Measurements from ENCODE around the gene MRPS5.

DNA sequence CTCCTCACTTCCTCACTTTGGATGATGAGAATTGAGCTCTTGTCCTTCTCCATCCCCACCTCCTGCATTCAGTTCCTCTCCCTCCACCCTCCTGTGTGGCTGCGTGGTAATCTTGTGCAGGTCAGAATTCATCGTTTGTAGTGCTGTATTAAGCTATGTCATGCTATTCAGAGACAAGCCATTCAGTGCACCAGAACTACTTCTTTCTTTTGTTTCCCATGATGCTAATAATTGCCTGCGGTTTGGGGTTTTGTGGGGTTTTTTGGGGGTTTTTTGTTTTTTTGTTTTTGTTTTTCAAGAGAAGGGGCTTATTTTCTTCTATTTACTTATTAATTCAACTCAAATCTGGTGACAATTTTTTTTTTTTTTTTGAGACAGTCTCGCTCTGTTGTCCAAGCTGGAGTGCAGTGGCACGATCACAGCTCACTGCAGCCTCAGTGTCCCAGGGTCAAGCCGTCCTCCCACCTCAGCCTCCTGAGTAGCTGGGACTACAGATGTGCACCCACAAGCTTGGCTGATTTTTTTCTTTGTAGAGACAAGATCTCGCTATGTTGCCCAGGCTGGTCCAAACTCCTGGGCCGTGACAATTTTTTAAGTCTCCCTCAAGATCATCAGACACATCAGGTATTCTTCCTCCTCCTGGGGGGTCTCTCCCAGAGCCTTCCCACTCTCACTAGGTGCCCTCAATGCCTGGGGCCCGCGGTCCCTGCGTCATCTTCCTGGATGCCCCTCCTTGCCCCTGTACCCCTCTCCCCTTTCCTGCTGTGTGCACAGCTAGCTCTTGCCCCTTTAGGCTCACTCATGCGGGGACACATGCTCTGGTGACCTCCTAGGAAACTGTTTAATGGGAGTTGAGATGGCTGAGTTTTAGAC, 58.3 kb downstream of the MRPS5 start:
- no peak for TF ChIP-seq CTCF (IDR thresholded peaks at IDR 0.05; ENCODE audit: poor library complexity)
- no peak for TF ChIP-seq EZH2phosphoT487 (IDR thresholded peaks at IDR 0.05; ENCODE audit: low read depth, severe bottlenecking, unreplicated experiment)
- TF ChIP-seq EZH2 (IDR thresholded peaks at IDR 0.05; ENCODE audit: borderline replicate concordance): no peak

Data from hepatocyte (in vitro differentiated cells).